Measurements from ENCODE around the gene IBTK. TPM values are rescaled to one million over a fixed set of nuclear protein-coding genes. Genes with fewer than 3 reads are reported as not detected.

IBTK gene
- total and polyA plus RNA-seq, 2 of the 8 experiments (the other 6 are each of a cell fraction or from before 2014, with no cell fraction given), result 4.6 to 24.2 TPM

GRCh38 chr6:82264824-82265223 lies 17.3 kb upstream of the IBTK start:
- no peak for DNase-seq (ENCODE audit: low read depth in 1 of 2, low spot score in 2 of 2)
- Histone ChIP-seq H4K91ac (replicated peaks; ENCODE audit: insufficient read length, low read length) (no peak overlapping the region), H3K14ac (ENCODE audit: insufficient read length) (no peak overlapping the region), H2BK120ac (replicated peaks; ENCODE audit: low read depth, low read length) (no peak overlapping the region), H2BK20ac (ENCODE audit: low read length) (no peak overlapping the region), H3K56ac (replicated peaks; ENCODE audit: insufficient read length, low read depth, low read length) (no peak overlapping the region), H3K36me3 (ENCODE audit: control insufficient read depth in 2 of 4, insufficient read depth in 4 of 4, low read length in 3 of 4) (no peaks in the 10 kb centered on the region), H4K5ac (ENCODE audit: insufficient read length, low read depth, low read length) (no peak overlapping the region), H2AK5ac (ENCODE audit: low read depth, low read length) (no peak overlapping the region), H3K79me2 (ENCODE audit: control insufficient read depth in 1 of 2, insufficient read depth in 2 of 2, low read length in 2 of 2) (no peaks in the 10 kb centered on the region), H3K18ac (ENCODE audit: extremely low read depth, low read length) (no peak overlapping the region), H2AFZ (ENCODE audit: low read length) (no peak overlapping the region), H3K4me3 (ENCODE audit: extremely low read depth in 1 of 4, insufficient read depth in 2 of 4, low read depth in 3 of 4, low read length in 4 of 4) (no peak overlapping the region), H3K4me1 (replicated peaks in 1 of 4; ENCODE audit: control insufficient read depth in 3 of 4, insufficient read depth in 4 of 4, low read length in 3 of 4) (peaks cover 0 to 3% (median 1%) of the 10 kb centered on the region in 4 experiments; a peak in 2 of 7 replicates), H4K20me1 (replicated peaks in 1 of 2; ENCODE audit: control insufficient read depth in 1 of 2, insufficient read depth in 2 of 2, low read length in 2 of 2) (no peaks in the 10 kb centered on the region), H3K27ac (ENCODE audit: low read depth, low read length) (no peak overlapping the region), H3K27me3 (replicated peaks in 1 of 4; ENCODE audit: control insufficient read depth in 3 of 4, extremely low read depth in 1 of 4, insufficient read depth in 3 of 4, low read length in 3 of 4) (no peaks in the 10 kb centered on the region), H2BK5ac (ENCODE audit: low read depth, low read length) (no peak overlapping the region), H2BK12ac (ENCODE audit: low read depth, low read length) (no peak overlapping the region), H3K23me2 (ENCODE audit: low read depth, low read length) (no peaks in the 10 kb centered on the region), H3K4me2 (ENCODE audit: insufficient read depth in 1 of 2, low read depth in 2 of 2, low read length in 2 of 2) (no peak overlapping the region), H3K79me1 (ENCODE audit: low read depth, low read length) (no peaks in the 10 kb centered on the region), H3K4ac (replicated peaks; ENCODE audit: insufficient read length, low read depth, low read length) (no peak overlapping the region), H3K9ac (replicated peaks in 1 of 4; ENCODE audit: extremely low read depth in 1 of 4, low read depth in 3 of 4, low read length in 3 of 4) (no peak overlapping the region), H3K23ac (ENCODE audit: insufficient read length) (no peak overlapping the region), H4K8ac (ENCODE audit: extremely low read depth, insufficient read depth, low read length) (no peak overlapping the region), H3K9me3 (ENCODE audit: insufficient read depth in 2 of 2, low read depth in 1 of 2, low read length in 1 of 2) (no peaks in the 10 kb centered on the region), H2BK15ac (ENCODE audit: low read length) (no peak overlapping the region)
- FAIRE-seq, result no peak
- CTCF ChIA-PET (ENCODE audit: partially characterized antibody), result interaction anchor here (0.7 to 1.3 kb wide), 3 partner anchors 10 to 1153 kb away, joined by 3 to 5 read pairs (median 3); no protein-coding TSS in a partner anchor
- POLR2A ChIA-PET (ENCODE audit: partially characterized antibody), result no interaction called here
- WGBS, 2 experiments (ENCODE audit: extremely low coverage in 1 of 2, insufficient coverage in 1 of 2, insufficient read length in 1 of 2, insufficient replicate concordance in 2 of 2, low coverage in 1 of 2, low lambda C conversion rate in 2 of 2, missing lambda C conversion rate in 1 of 2), result 89% methylated on average over 2 of the region's 2 CpGs; no CpG with 5 or more reads in 1 of the 2 experiments
- TF ChIP-seq YY1 (IDR thresholded peaks at IDR 0.05; ENCODE audit: low read depth, low read length) (no peak), CBX5 (IDR thresholded peaks at IDR 0.05; ENCODE audit: low read depth, low read length) (no peak), BCL11A (IDR thresholded peaks at IDR 0.05; ENCODE audit: low read depth in 2 of 2, low read length in 2 of 2) (no peak), RFX5 (IDR thresholded peaks at IDR 0.05; ENCODE audit: borderline replicate concordance, low read depth, low read length) (peak; percentile 78), JUND (IDR thresholded peaks at IDR 0.05; ENCODE audit: low read length) (no peak), RBBP5 (IDR thresholded peaks at IDR 0.05; ENCODE audit: borderline replicate concordance, low read depth, low read length) (no peak), TAF7 (optimal IDR thresholded peaks at IDR 0.05; ENCODE audit: borderline replicate concordance, low read depth, low read length) (no peak), SP4 (IDR thresholded peaks at IDR 0.05; ENCODE audit: low read length) (no peak), EP300 (IDR thresholded peaks at IDR 0.05; ENCODE audit: borderline replicate concordance in 1 of 2, low read depth in 2 of 2, low read length in 2 of 2) (no peak), HDAC6 (IDR thresholded peaks at IDR 0.05; ENCODE audit: low read depth, low read length) (no peak), POLR2A (IDR thresholded peaks at IDR 0.05; ENCODE audit: control extremely low read depth in 1 of 2, low read depth in 2 of 2, low read length in 2 of 2) (no peak), HDAC2 (IDR thresholded peaks at IDR 0.05; ENCODE audit: borderline replicate concordance in 1 of 2, low read depth in 2 of 2, low read length in 2 of 2) (no peak), CBX8 (IDR thresholded peaks at IDR 0.05; ENCODE audit: borderline replicate concordance, low read depth, low read length) (no peak), MAFK (IDR thresholded peaks at IDR 0.05; ENCODE audit: low read depth, low read length) (no peak), GTF2F1 (IDR thresholded peaks at IDR 0.05; ENCODE audit: borderline replicate concordance, low read depth, low read length) (no peak)

All from H1 (cell line).